NCI-H69 (cell line): ENCODE measurements around the gene SETBP1.

Experiments
- DNase-seq: peaks from one replicate; lab custom pipeline; 2025; lab: John Stamatoyannopoulos, UW

SETBP1 gene

DNA sequence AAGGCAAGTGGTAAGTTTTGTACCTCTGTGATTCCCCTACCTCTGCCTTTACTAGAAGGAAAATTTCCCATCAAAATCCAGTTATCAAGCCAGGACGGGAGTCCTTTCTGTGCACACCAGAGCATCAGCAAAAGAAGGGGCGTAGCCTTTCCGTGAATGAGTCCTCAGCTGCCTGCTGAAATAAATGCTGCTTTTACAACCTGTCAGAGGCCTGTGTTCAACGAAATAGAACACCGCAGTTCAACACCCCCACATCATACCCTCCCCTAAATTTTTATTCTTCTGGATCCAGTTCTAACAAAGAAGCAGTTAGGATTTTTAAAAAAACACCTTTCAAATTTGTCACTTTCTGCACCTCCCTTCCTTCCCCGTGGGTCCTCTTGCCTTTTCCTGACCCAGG is 135.8 kb downstream of the SETBP1 start:
- no peak for DNase-seq

DNA sequence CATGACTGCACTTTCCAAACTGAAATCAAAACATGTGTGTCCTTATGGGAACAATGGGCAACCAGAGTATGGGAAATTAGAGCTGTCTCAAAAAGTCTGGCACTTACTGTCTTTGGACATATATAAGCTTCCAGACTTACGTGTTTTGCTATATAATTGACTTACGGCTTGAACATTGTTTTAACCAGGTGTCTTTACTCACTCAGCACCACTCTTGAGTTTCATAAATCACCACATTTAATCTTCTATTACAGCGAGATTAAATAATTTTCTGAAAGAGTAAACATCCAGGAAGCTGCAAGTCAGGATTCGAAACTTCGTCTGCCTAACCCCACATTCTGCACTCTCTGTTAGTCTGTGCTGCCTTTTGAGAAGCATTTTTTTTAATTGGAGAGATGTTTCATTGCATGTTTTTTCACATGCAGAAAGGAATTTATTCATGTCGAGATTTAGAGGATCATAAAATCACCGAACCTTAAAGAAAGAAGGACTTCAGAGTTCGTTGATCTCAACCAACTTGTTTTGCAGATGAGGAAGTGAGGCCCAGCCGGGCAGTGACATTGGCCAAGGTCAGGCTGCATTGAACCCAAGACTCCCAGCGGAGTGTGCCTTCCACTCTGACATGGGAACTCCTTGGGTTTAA is 137.3 kb downstream of the SETBP1 start:
- no peak for DNase-seq

DNA sequence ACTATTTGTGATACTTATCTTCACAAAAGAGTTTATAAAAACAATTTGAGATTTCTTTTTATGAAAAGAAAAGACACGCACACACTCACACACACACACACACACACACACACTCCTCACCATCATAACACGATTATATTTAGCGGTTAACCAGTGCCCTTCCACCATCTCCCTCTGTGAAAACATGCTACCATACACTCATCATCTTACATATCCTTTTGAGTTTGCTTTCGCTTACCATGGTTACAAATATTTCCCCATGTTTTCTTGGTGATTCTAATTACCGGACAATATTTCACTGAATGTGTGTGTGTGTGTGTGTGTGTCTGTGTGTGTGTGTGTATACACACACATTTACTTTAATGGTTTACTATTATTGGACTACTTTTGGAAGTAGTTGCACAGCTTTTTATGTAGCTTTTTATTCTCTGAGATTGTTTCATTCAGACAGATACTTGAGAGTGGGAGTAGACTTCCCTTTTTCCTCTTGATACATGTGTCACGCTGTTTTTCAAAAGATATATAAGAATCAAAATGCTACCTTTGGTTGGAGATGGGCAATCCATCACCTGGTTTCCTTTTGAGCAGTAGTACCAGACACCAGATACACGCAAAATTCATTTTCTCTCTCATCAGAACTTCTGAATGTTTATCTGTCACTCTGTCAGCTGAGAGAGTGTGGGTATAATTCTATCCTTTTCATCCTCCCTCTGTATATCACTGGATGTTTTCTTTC is 138.1 kb downstream of the SETBP1 start:
- DNase-seq = no peak

DNA sequence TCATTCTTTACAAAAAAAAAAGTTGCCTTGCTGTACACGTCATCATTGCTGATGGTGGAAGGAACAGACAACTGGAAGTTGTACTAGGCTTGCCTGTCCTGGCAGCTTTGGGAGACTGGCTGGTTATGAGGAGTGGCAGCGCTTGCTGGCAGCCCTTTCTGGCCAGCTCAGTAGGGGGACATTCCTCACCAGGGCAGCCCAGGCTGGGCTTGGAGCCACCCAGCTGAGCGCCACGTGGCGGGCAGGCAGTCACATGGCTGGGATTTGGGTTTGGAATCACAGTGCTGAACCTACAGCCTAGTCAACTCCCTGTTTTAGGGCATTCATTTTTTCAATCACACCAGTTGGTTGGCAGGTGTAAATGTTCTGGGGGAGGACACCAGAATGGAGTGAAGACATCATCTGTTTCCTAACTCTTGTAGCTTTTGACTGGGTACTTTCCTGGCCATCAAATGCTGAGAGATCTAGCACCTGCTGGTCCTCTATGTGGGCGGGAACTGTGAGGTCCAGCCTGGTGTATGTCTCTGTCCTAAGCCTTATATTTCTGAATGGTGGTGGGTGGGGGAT is 139.3 kb downstream of the SETBP1 start:
- DNase-seq = peak; percentile 52

DNA sequence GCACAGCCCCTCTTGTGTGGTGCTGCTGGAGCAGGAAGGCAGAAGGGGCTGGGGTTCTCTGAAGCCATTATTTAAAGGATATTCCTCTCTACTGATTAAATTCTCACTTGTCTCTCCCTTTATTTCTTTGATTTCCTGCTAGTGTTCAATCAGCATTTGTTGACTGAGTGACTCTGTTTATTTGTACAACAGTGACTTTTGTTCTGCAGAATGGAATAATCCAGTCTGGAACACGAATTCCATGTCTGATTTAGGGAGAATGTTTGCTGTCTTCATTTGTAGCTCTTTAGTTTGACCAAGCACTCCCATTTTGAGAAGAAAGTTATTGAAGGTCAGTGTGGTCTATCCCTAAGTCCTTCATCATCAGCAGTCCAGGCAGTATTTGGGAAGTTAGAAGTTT is 141.2 kb downstream of the SETBP1 start:
- DNase-seq = peak; percentile 52

DNA sequence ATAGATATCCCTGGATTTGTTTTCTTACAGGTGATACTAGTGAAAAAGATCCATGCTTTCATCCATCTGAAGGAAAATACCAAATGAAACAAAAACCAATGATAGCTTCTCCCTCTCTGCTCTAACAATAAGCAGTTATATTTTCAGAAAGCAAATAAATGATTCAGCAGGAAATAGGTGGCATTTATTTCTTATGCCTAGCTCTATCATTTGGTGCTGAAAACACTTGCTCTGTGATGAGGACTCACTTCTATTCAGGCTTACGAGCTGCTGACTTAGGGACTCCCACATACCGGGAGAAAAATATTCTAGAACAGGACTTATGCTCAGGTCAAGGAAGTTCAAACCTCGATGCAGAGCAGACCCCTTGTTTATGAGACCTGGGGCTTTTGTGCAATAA is 142.6 kb downstream of the SETBP1 start:
- peak; percentile 52 for DNase-seq

DNA sequence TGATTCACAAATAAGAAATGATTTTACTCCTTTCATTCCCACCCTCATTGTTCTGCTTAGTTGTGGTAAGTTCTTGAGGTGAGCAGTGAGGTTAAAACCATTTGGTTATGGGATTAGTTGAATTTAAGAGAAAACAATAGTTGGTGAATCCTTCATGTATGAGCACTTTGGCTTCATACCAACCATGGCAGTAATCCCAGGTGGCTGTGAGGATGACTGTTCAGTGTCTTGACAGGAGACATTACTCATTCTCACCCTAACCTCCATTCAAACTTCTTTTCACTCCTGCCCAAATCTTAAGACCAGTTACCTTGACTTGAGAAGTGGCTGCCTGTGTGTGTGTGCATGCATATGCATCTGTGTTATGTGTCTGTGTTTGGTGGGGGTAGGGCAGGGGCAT is 143.1 kb downstream of the SETBP1 start:
- peak; percentile 66 for DNase-seq

- DNase-seq = peak; percentile 66
Measured at GRCh38 chr18:44824884-44825283, 144.2 kb downstream of the SETBP1 start.

GRCh38 chr18:44826418-44827259 is 146.0 kb downstream of the SETBP1 start:
- DNase-seq = peak; percentile 98

- DNase-seq = peak; percentile 43
Measured at GRCh38 chr18:44828080-44828479, 147.4 kb downstream of the SETBP1 start.

DNA sequence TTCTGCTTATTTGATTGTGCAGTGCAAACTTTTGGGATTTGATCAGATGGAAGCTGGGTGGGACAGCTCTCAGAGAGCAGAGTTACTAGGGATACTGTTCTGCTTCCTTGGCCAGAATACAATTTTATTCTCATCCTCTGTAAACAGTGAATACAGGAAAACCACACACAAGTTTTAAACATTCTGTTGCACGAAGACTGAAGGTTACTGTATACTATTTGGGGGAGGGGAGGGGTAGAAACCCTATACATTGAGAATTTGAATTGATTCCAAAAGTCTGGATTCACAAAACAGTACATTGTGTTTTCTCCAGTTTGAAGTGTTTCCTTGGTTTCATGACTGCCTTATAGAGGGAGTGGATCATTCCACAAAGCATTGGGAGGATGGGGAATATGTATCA is 149.9 kb downstream of the SETBP1 start:
- DNase-seq = no peak

DNA sequence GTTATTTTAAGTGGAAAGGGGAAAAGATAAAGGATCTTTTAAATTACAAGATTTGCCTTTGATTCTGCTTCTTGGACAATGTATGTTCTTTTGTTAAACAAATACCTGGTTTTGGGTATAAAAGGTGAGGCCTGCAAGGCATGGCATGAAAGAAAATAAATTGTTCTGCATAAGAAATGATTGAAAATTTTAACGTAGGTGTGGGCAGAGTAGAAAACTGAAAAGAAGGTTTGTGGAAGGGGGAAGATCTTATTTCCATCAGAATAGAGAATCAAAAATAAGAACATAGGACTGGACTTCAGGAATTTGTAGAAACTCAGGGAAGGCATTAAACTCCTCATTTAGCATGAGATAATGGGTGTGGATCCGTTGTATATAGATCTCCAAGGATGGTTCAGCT is 153.1 kb downstream of the SETBP1 start:
- DNase-seq = no peak

- DNase-seq = peak; percentile 45
Measured at GRCh38 chr18:44834867-44835469, 154.3 kb downstream of the SETBP1 start.

- DNase-seq = peak; percentile 38
Measured at GRCh38 chr18:44835703-44836102, 155.0 kb downstream of the SETBP1 start.

- DNase-seq = peak; percentile 35
Measured at GRCh38 chr18:44836263-44836662, 155.6 kb downstream of the SETBP1 start.

- DNase-seq = peak; percentile 69
Measured at GRCh38 chr18:44837482-44838180, 156.9 kb downstream of the SETBP1 start.

DNA sequence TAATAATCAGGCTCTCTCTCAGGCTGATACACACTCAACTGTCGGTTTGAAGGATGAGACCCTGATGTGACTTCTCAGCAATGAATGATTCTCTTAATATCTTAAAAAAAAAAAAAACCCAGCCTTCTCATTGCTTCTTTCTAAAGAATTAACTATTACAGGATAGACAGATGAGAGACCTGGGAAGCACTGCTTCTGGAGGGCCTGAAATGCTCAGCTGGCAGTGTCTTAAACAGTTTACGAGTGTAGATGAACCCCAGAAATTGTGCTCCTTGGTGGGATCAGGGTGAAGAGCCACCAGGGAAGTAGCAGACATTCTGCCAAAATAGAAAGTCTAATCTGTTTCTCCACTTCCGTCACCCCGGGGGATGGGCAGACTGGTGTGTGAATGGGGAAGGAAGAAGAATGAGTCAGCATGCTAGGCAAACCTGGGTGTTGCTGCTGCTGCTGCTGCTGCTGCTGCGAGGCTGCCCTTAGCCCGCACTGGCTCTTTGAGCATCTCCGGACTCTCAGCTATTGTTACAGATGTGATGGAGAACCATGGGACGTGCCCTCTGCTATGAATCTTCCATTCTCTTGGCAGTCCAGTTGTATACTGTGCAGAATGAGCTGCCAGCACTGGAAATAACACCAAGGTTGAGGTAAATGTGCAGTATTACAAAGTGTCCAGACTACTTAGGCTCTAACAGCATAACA is 158.4 kb downstream of the SETBP1 start:
- peak; percentile 97 for DNase-seq

DNA sequence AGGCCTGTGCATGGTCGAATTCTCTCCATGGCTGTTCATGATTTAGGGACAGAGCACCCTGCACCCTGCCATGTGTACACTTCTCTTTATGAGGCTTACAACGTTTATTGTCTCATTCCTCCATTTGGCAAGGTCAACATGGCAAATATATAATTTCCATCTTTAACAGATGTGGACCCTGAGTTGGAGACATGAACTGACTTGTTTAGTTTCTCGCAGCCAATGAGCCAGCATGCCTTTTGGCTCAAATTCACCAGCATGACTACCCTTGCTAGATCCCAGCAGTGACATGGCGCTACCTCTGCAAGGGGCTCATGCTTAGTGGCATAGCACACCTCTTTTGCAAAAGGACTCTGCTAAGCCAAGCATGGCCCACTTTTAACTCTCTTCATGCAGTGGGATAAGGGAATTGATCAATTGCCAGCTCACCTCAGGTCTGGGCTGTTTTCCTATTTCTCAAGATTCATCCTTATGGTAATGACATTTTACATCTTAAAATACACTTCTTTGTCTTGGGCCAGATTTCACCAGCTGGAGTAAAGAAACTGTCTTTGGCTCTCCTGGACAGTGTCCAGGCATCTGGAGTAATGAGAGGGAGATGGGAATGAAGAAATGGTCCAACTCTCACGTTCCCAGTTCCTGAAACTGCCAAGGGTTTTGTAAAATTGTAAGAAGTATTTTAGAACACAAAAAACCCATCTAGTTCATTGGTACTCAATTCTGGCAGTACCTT is 159.5 kb downstream of the SETBP1 start:
- peak; percentile 100 for DNase-seq

- peak; percentile 77 for DNase-seq
Measured at GRCh38 chr18:44841221-44841620, 160.5 kb downstream of the SETBP1 start.
